Measurements from ENCODE around the gene SH3GL1.

GRCh38 chr19:4337906-4338440 is 62.4 kb downstream of the SH3GL1 start:
- TF ChIP-seq, protein P1, sequence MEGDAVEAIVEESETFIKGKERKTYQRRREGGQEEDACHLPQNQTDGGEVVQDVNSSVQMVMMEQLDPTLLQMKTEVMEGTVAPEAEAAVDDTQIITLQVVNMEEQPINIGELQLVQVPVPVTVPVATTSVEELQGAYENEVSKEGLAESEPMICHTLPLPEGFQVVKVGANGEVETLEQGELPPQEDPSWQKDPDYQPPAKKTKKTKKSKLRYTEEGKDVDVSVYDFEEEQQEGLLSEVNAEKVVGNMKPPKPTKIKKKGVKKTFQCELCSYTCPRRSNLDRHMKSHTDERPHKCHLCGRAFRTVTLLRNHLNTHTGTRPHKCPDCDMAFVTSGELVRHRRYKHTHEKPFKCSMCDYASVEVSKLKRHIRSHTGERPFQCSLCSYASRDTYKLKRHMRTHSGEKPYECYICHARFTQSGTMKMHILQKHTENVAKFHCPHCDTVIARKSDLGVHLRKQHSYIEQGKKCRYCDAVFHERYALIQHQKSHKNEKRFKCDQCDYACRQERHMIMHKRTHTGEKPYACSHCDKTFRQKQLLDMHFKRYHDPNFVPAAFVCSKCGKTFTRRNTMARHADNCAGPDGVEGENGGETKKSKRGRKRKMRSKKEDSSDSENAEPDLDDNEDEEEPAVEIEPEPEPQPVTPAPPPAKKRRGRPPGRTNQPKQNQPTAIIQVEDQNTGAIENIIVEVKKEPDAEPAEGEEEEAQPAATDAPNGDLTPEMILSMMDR (IDR thresholded peaks at IDR 0.05): no peak
- TF ChIP-seq POLR2AphosphoS5 (IDR thresholded peaks at IDR 0.05): no peak
- no peak for TF ChIP-seq EP300 (IDR thresholded peaks at IDR 0.05)

Data from sigmoid colon (tissue), 4 donors.